ENCODE data around the gene SETBP1.

Gene SETBP1

GRCh38 chr18:44944461-44944860, 263.8 kb downstream of the SETBP1 start:
- DNase-seq (ENCODE audit: extremely low spot score, insufficient read length, low read depth) (no peak), FAIRE-seq (no peak)

- FAIRE-seq (no peak), DNase-seq (ENCODE audit: extremely low spot score, insufficient read length, low read depth) (no peak)
Observed at GRCh38 chr18:44945888-44946401, 265.3 kb downstream of the SETBP1 start.

- no peak for DNase-seq (ENCODE audit: extremely low spot score, insufficient read length, low read depth)
Observed at GRCh38 chr18:44946529-44947113, 265.9 kb downstream of the SETBP1 start.

GRCh38 chr18:44949967-44950366, 269.3 kb downstream of the SETBP1 start:
- DNase-seq (ENCODE audit: extremely low spot score, insufficient read length, low read depth) = no peak
- no peak for FAIRE-seq

More at GRCh38 chr18:44946529-44947113, 265.9 kb downstream of the SETBP1 start:
- no peak for FAIRE-seq

DNA sequence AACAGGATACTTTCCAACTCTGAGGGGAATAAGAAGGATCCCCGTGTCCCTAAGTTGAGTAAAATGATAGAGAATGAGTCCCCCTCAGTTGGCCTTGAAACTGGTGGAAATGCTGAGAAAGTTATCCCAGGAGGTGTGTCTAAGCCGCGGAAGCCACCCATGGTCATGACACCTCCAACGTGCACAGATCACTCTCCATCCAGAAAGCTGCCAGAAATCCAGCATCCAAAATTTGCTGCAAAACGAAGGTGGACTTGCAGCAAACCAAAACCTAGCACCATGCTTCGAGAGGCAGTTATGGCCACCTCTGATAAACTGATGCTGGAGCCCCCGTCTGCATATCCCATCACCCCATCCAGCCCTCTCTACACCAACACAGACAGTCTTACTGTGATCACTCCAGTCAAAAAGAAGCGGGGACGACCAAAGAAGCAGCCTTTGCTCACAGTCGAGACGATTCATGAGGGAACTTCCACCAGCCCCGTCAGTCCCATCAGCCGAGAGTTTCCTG, 270.1 kb downstream of the SETBP1 start:
- FAIRE-seq (no peak), DNase-seq (ENCODE audit: extremely low spot score, insufficient read length, low read depth) (no peak)

DNA sequence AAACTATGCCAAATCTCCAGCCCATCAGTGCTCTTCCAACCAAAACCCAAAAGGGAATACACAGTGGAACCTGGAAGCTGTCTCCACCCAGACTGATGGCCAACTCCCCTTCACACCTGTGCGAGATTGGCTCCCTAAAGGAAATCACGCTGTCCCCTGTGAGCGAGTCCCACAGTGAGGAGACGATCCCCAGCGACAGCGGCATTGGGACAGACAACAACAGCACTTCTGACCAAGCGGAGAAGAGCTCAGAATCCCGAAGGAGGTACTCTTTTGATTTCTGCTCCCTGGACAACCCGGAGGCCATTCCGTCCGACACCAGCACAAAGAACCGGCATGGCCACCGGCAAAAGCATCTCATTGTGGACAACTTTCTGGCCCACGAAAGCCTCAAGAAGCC, 271.1 kb downstream of the SETBP1 start:
- no peak for DNase-seq (ENCODE audit: extremely low spot score, insufficient read length, low read depth)
- no peak for FAIRE-seq

- FAIRE-seq (no peak), DNase-seq (ENCODE audit: extremely low spot score, insufficient read length, low read depth) (no peak)
Observed at GRCh38 chr18:44954257-44954656, 273.6 kb downstream of the SETBP1 start.

GRCh38 chr18:44955825-44956224, 275.1 kb downstream of the SETBP1 start:
- FAIRE-seq (no peak), DNase-seq (ENCODE audit: extremely low spot score, insufficient read length, low read depth) (no peak)

DNA sequence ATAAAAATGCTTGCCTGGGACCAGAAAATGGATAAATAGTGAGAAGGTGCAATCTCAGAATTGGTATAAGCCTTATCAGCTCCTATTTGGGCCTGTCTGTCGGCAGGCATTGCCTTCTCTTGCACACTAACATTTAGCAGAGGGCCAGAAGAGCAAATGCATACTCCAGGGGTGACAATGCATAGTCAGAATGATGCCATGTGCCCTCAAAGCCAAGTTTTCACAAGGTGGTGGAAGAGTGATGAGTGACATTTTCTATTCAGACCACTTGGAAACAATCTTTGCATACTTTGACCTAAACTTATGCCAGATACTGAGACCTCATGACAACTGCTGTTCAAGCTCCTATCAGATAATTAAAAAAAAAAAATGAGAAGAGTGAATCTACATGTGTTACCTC, 276.3 kb downstream of the SETBP1 start:
- FAIRE-seq = no peak
- DNase-seq (ENCODE audit: extremely low spot score, insufficient read length, low read depth) = no peak

DNA sequence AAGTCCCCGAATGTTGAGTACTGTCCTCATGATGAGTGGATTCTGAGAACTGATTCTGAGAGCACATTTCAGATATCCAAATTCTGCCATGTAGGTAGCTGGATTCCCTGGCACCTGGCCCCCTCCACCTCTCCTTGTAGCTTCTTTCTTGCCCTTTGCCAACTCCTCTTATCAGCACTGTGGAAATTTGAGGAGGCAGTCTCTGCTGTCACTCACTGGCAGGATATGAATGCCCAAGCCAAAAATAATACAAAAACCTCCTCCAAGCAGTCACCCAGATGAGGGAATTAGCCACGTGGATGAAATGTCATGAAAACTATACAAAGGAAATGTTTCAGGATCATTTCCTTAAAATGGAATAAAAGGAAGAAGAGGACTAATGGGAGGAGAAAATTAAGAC, 276.8 kb downstream of the SETBP1 start:
- no peak for DNase-seq (ENCODE audit: extremely low spot score, insufficient read length, low read depth)
- FAIRE-seq = no peak

GRCh38 chr18:44958040-44958439, 277.4 kb downstream of the SETBP1 start:
- FAIRE-seq (no peak), DNase-seq (ENCODE audit: extremely low spot score, insufficient read length, low read depth) (no peak)

DNA sequence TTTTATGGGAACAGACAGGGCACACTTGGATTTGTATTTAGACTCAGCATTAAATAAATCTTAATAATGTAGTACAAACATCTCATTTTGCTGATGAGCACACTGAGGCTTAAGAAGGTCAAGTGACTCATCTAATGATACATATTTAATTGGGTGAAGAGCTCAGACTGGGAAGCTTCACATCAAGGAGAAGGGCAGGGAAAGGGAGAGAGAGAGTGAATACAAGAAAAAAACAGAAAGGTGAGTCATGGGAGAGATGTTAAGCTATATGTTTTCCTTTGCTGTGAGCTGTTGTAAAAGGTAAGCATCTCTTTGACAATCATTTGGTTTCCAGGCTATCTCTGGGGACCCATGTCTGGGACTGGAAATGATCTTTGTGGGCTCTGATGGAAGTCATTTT, 277.8 kb downstream of the SETBP1 start:
- FAIRE-seq (no peak), DNase-seq (ENCODE audit: extremely low spot score, insufficient read length, low read depth) (no peak)

DNA sequence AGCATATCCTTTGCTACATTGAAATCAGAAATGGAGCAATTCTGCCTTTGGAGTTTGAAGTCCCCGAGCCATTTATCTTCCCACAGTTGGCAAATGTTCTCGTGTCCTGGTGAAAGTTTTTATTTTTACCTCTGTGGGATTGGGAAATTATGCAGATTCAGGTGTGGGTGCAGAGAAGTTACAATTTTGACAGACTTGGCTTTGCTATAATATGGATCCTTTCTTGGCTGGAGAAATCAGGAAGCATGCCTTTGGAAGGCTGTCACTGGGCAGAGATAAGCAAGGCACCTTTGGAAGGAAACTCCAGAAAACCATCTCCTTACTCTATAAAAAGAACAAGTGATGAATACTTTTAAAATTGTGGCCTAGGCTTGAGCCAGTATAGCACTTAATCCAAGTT, 278.3 kb downstream of the SETBP1 start:
- FAIRE-seq (no peak), DNase-seq (ENCODE audit: extremely low spot score, insufficient read length, low read depth) (no peak)

DNA sequence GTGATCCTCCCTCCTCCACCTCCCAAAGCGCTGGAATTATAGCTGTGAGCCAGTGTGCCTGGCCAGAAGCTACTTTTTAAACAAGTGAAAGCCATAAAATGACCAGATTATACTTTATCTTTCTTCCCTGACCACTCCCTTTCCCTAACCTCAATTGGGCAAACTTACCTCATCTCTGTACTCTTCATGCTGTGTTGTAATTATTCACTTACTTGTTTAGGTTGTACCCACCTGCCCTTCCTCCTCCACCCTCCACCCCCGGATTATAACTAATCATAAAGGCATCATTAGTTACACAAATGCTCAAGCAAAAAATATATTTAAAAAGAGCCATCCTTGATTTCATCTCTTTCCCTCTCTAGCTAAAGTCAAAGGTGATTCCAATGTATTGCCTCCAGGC, 279.9 kb downstream of the SETBP1 start:
- FAIRE-seq (no peak), DNase-seq (ENCODE audit: extremely low spot score, insufficient read length, low read depth) (no peak)

DNA sequence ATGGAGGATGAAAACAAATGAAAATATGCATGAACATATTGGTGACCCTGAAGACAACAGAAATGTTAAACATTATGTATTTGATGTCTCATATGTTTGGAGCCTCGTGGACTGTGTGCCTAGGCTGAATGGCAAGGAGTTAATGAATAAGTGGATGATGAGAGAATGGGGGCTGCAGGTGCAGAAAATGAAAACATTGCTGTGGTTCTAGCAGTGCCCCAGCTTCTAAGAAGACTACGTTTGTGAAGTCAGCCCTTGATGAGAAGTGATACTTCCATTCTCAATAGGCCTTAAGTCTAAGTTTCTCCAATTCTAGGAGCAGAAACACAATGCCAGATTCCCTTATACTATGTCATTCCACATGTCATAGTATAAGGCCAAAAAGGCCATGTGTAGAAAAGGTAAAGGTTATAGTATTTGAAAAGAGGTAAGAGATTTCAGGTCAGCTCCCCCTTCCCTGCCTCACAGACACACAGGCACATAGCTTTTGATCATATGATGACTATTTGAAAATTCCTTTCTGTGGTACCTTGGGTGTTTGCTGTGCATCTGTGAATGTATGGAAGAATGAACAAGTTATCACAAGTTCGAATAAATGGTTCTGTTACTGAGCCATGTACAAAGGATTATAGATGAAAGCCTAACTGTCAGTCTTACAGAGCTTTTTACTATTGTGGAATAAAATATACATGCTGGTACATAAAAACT, 280.8 kb downstream of the SETBP1 start:
- DNase-seq (ENCODE audit: extremely low spot score, insufficient read length, low read depth) (no peak), FAIRE-seq (no peak)

- DNase-seq (ENCODE audit: extremely low spot score, insufficient read length, low read depth) (no peak), FAIRE-seq (no peak)
Observed at GRCh38 chr18:44967599-44967998, 286.9 kb downstream of the SETBP1 start.

DNA sequence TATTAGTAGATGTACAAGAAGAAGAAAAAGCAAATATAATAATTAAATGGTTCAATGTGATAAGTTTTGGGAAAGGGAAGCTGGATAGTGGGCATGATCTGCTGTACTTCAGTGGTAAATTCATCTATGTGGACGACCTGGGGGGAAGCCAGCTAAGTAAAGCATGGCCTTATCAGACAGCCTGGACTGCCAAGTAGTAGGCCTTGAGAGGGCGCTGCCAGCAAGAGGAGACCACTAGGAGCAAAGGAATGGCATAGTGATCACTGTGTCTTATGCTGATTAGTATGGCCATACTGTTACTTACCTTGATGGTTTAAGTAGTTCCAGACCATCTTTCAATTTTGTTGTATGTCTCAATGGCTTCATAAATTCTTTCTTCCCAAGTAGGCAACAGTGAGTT, 287.6 kb downstream of the SETBP1 start:
- FAIRE-seq = no peak

DNA sequence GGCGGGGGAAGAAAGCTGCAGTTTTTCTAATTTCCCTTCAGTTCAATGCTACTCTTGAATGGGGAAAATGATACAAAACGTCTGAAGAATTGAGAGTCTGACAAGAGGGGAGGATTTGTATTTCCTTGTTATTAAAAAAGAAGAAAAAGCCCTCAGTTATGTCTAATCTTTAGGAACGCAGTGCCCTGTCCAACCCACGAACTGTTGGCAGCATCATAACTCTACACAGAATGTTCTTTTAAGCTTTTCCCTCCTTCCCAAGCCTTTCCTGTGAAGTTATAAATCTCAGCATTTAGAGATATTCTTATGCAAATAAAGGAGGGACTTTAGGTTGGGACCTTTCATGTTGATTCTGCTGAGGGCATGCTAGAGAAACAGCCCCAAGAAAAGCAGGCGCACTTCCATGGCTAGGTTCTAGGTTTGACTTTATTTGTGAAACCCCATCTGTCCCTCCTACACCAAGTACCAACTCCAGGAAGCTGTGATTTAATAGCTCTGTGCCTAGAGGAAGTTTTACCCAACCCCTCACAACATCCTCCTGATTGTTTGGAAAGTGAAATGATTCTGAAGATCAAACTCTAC, 288.6 kb downstream of the SETBP1 start:
- FAIRE-seq (no peak), DNase-seq (ENCODE audit: extremely low spot score, insufficient read length, low read depth) (no peak)

More for the DNA sequence above, 287.6 kb downstream of the SETBP1 start:
- DNase-seq (ENCODE audit: extremely low spot score, insufficient read length, low read depth) = no peak

DNA sequence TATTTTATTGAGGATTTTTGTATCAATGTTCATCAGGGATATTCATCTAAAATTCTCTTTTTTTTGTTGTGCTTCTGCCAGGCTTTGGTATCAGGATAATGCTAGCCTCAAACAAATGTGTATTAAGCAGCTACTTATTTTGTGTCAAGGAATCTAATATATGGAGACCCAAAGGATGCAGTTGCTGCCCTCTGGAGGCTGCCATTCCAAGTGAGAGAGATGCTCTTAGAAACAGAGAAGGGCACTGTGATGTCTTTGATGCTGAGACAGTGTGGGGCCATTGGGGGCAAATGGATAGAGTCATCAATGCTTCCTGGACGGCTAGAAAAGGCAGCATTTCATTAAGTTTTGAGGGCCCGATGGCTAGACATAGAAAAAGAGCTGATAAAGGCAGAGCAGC, 292.6 kb downstream of the SETBP1 start:
- no peak for DNase-seq (ENCODE audit: extremely low spot score, insufficient read length, low read depth)
- no peak for FAIRE-seq

- DNase-seq (ENCODE audit: extremely low spot score, insufficient read length, low read depth) = no peak
- FAIRE-seq = no peak
Observed at GRCh38 chr18:44974174-44974573, 293.5 kb downstream of the SETBP1 start.

DNA sequence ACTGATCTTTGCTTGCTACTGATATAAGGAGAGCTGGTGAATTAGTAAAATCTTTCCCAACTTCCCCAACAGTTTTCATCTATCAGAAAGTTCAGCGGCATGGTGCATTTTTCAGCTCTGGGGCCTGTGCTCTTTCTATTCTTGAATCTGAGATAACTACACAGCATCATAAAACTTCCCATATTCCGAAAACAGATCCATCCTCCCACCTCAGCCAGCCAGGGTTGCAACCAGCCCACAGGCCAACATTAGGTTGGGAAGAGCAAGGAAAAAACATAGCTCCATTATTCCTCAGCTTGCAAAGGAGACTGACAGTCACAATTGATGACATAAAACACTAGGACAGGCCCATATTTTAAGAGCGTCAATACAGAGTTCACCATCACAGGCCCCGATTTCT, 297.2 kb downstream of the SETBP1 start:
- DNase-seq (ENCODE audit: extremely low spot score, insufficient read length, low read depth) (no peak), FAIRE-seq (no peak)

All from GM18507 (cell line).